Measurements from ENCODE around the gene UVSSA. TPM values are rescaled to one million over a fixed set of nuclear protein-coding genes. Genes with fewer than 3 reads are reported as not detected.

The UVSSA gene
- polyA plus RNA-seq, 1 of the 3 experiments (the other 2 are of a cell fraction): 14.9 TPM

- peaks cover 25 to 62% of the 10 kb centered on the region in 2 experiments for H3K36me3 ChIP-seq (replicated peaks in 1 of 2; ENCODE audit: control insufficient read depth in 1 of 2, insufficient read depth in 2 of 2, low read length in 1 of 2)
- H3K79me2 ChIP-seq (ENCODE audit: insufficient read depth): no peaks in the 10 kb centered on the region; the same call in 1 of the 2 replicates
- H3K9me3 ChIP-seq: no peaks in the 10 kb centered on the region
- CTCF ChIA-PET: no interaction called here
- H3K4me2 ChIP-seq: no peak overlapping the region
- H3K9me2 ChIP-seq: no peaks in the 10 kb centered on the region
- H3K4me1 ChIP-seq (ENCODE audit: control insufficient read depth in 1 of 2, insufficient read depth in 2 of 2, low read depth in 1 of 2, low read length in 1 of 2): no peaks in the 10 kb centered on the region
- POLR2A ChIA-PET: no interaction called here
- H3K27ac ChIP-seq (ENCODE audit: low read depth in 2 of 2, low read length in 1 of 2): no peak overlapping the region
- H2AFZ ChIP-seq (ENCODE audit: low read depth): no peak overlapping the region
- 66% methylated on average over 11 of the region's 11 CpGs for WGBS (ENCODE audit: low lambda C conversion rate)
- DNase-seq: no peak
- H4K20me1 ChIP-seq (ENCODE audit: insufficient read depth): no peaks in the 10 kb centered on the region
- no peaks in the 10 kb centered on the region for H3K27me3 ChIP-seq (ENCODE audit: insufficient read depth)
- TF ChIP-seq ELF1 (IDR thresholded peaks at IDR 0.05) (no peak), FOSL2 (IDR thresholded peaks at IDR 0.05; ENCODE audit: borderline replicate concordance, low read depth) (0 out of 2 replicates have a peak, but pooled peaks have one; percentile 3)
- H3F3A ChIP-seq (replicated peaks; ENCODE audit: insufficient read depth): peaks cover 5% of the 10 kb centered on the region
- no peak overlapping the region for H3K4me3 ChIP-seq (ENCODE audit: low read depth in 2 of 2, low read length in 1 of 2)
- no peak overlapping the region for H3K9ac ChIP-seq
Observed at GRCh38 chr4:1337376-1337831, 9.6 kb upstream of the UVSSA start.

DNA sequence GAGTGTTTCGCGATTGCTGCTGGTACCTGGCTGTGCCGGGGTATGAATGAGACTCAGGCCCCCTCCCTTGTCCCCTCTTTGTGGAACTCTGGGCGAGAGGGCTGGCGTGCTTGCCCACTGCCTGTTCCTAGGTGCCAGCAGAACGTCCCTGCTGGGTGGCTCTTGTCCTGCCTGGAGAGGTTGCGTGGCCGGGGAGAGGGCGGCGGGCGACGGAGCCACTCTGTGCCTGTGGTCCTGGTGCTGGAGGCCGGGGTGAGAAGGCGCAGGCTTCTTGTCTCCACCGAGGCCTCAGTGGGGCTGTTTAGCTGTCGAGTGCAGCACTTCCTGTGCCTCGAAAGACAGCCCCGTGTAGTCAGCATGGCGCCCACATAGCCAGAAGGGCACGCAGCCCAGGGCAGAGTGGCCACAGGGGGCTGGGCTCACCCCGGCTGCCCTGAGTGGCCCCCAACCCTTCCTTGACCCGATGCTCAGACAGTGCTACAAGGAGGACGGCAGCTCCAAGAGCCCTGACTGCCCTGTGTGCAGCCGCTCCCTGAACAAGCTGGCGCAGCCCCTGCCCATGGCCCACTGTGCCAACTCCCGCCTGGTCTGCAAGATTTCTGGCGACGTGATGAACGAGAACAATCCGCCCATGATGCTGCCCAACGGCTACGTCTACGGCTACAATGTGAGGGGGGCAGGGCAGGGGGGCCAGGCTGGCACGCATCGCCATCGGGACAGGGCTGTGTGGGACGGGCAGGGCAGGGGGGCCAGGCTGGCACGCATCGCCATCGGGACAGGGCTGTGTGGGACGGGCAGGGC is 8.9 kb upstream of the UVSSA start:
- Histone ChIP-seq H3K4me1 (ENCODE audit: control insufficient read depth in 1 of 2, insufficient read depth in 2 of 2, low read depth in 1 of 2, low read length in 1 of 2) (no peaks in the 10 kb centered on the region), H4K20me1 (ENCODE audit: insufficient read depth) (no peaks in the 10 kb centered on the region), H3K27me3 (ENCODE audit: insufficient read depth) (no peaks in the 10 kb centered on the region), H3K4me3 (ENCODE audit: low read depth in 2 of 2, low read length in 1 of 2) (no peak overlapping the region), H3K36me3 (replicated peaks in 1 of 2; ENCODE audit: control insufficient read depth in 1 of 2, insufficient read depth in 2 of 2, low read length in 1 of 2) (peaks cover 25 to 58% of the 10 kb centered on the region in 2 experiments), H3K9ac (no peak overlapping the region), H3K4me2 (no peak overlapping the region), H3F3A (replicated peaks; ENCODE audit: insufficient read depth) (peaks cover 8% of the 10 kb centered on the region), H3K79me2 (ENCODE audit: insufficient read depth) (peaks cover 3% of the 10 kb centered on the region; the same call in 1 of the 2 replicates), H2AFZ (ENCODE audit: low read depth) (no peak overlapping the region), H3K27ac (ENCODE audit: low read depth in 2 of 2, low read length in 1 of 2) (no peak overlapping the region; a peak in 1 of 4 replicates), H3K9me3 (no peaks in the 10 kb centered on the region), H3K9me2 (no peaks in the 10 kb centered on the region)
- TF ChIP-seq, protein P1, sequence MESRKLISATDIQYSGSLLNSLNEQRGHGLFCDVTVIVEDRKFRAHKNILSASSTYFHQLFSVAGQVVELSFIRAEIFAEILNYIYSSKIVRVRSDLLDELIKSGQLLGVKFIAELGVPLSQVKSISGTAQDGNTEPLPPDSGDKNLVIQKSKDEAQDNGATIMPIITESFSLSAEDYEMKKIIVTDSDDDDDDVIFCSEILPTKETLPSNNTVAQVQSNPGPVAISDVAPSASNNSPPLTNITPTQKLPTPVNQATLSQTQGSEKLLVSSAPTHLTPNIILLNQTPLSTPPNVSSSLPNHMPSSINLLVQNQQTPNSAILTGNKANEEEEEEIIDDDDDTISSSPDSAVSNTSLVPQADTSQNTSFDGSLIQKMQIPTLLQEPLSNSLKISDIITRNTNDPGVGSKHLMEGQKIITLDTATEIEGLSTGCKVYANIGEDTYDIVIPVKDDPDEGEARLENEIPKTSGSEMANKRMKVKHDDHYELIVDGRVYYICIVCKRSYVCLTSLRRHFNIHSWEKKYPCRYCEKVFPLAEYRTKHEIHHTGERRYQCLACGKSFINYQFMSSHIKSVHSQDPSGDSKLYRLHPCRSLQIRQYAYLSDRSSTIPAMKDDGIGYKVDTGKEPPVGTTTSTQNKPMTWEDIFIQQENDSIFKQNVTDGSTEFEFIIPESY (IDR thresholded peaks at IDR 0.05; ENCODE audit: borderline replicate concordance, low read depth): no peak
- TF ChIP-seq GATA2 (CRISPR knock-in tag; IDR thresholded peaks at IDR 0.05) (no peak), RXRA (IDR thresholded peaks at IDR 0.05; ENCODE audit: borderline replicate concordance, low read depth) (no peak), NRF1 (IDR thresholded peaks at IDR 0.05; ENCODE audit: low read depth, low read length) (no peak), RAD21 (IDR thresholded peaks at IDR 0.05; ENCODE audit: low read length) (no peak), RFX5 (IDR thresholded peaks at IDR 0.05; ENCODE audit: low read length) (no peak), EP300 (IDR thresholded peaks at IDR 0.05; ENCODE audit: borderline replicate concordance in 1 of 2, low read depth in 1 of 2, low read length in 1 of 2) (no peak), TAF1 (IDR thresholded peaks at IDR 0.05; ENCODE audit: borderline replicate concordance, low read depth, low read length) (no peak), POLR2AphosphoS5 (IDR thresholded peaks at IDR 0.05; ENCODE audit: low read depth, low read length) (no peak), FOXM1 (IDR thresholded peaks at IDR 0.05; ENCODE audit: low read depth) (no peak), SMC3 (IDR thresholded peaks at IDR 0.05; ENCODE audit: low read depth, low read length) (no peak), NFIC (IDR thresholded peaks at IDR 0.05; ENCODE audit: borderline replicate concordance) (no peak), GABPA (IDR thresholded peaks at IDR 0.05; ENCODE audit: low read depth) (no peak), MEF2A (IDR thresholded peaks at IDR 0.05; ENCODE audit: borderline replicate concordance, low read depth) (no peak), FOSL2 (IDR thresholded peaks at IDR 0.05; ENCODE audit: borderline replicate concordance, low read depth) (no peak), RCOR1 (IDR thresholded peaks at IDR 0.05; ENCODE audit: low read length) (no peak), CTCF (IDR thresholded peaks at IDR 0.05) (no peak), MXI1 (IDR thresholded peaks at IDR 0.05; ENCODE audit: low read depth, low read length) (no peak)
- TF ChIP-seq, protein P2, sequence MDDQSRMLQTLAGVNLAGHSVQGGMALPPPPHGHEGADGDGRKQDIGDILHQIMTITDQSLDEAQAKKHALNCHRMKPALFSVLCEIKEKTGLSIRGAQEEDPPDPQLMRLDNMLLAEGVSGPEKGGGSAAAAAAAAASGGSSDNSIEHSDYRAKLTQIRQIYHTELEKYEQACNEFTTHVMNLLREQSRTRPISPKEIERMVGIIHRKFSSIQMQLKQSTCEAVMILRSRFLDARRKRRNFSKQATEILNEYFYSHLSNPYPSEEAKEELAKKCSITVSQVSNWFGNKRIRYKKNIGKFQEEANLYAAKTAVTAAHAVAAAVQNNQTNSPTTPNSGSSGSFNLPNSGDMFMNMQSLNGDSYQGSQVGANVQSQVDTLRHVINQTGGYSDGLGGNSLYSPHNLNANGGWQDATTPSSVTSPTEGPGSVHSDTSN (IDR thresholded peaks at IDR 0.05): no peak
- CTCF ChIA-PET: no interaction called here
- POLR2A ChIA-PET: no interaction called here
- 98% methylated on average over 27 of the region's 41 CpGs for WGBS (ENCODE audit: low lambda C conversion rate)
- DNase-seq: no peak

Measured in SK-N-SH (cell line).